NCI-H1092 (cell line): Measurements from ENCODE around the gene ACHE.

Experiments
- DNase-seq: peaks from one replicate; lab custom pipeline; 2025; lab: John Stamatoyannopoulos, UW

ACHE gene

GRCh38 chr7:100896732-100897608 is 1.3 kb upstream of the ACHE start:
- DNase-seq, result no peak

- DNase-seq, result no peak
These were observed 456 bp upstream of the ACHE start for GRCh38 chr7:100895956-100896731.

GRCh38 chr7:100894860-100895700 is 608 bp downstream of the ACHE start:
- DNase-seq, result no peak

- no peak for DNase-seq
These were observed 1.6 kb downstream of the ACHE start for GRCh38 chr7:100893910-100894721.

GRCh38 chr7:100893318-100893895 is 2.3 kb downstream of the ACHE start:
- DNase-seq, result no peak

GRCh38 chr7:100892364-100893317 is 3.0 kb downstream of the ACHE start:
- no peak for DNase-seq

- no peak for DNase-seq
These were observed 4.0 kb downstream of the ACHE start for GRCh38 chr7:100891568-100892247.

GRCh38 chr7:100890653-100891567 is 4.8 kb downstream of the ACHE start:
- DNase-seq, result no peak

- DNase-seq, result no peak
These were observed 6.5 kb downstream of the ACHE start, which contains the start of gene UFSP1 for GRCh38 chr7:100888988-100889750. Gene UFSP1 (minus strand): TSS chr7:100889715. CDS start chr7:100889271, 444 bp downstream.

- DNase-seq, result no peak
These were observed 7.2 kb downstream of the ACHE start for GRCh38 chr7:100888291-100888987.

GRCh38 chr7:100887516-100888290 is 8.0 kb downstream of the ACHE start:
- DNase-seq, result no peak

GRCh38 chr7:100886936-100887515 is 8.7 kb downstream of the ACHE start:
- no peak for DNase-seq

- no peak for DNase-seq
These were observed 9.3 kb downstream of the ACHE start for GRCh38 chr7:100886142-100886935.

- DNase-seq, result no peak
These were observed 10.1 kb downstream of the ACHE start for GRCh38 chr7:100885440-100886141.
